ENCODE results near the gene PDE4B.
"Not testable (repeated sequence)": the region's sequence is repeated elsewhere in the genome, so short reads cannot be mapped to it uniquely, and the experiment has no call there.

DNA sequence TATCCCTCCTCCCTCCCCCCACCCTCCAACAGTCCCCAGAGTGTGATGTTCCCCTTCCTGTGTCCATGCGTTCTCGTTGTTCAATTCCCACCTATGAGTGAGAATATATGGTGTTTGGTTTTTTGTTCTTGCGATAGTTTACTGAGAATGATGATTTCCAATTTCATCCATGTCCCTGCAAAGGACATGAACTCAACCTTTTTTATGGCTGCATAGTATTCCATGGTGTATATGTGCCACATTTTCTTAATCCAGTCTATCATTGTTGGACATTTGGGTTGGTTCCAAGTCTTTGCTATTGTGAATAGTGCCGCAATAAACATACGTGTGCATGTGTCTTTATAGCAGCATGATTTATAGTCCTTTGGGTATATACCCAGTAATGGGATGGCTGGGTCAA, 311.4 kb downstream of the PDE4B start:
- TF ChIP-seq, protein P1, sequence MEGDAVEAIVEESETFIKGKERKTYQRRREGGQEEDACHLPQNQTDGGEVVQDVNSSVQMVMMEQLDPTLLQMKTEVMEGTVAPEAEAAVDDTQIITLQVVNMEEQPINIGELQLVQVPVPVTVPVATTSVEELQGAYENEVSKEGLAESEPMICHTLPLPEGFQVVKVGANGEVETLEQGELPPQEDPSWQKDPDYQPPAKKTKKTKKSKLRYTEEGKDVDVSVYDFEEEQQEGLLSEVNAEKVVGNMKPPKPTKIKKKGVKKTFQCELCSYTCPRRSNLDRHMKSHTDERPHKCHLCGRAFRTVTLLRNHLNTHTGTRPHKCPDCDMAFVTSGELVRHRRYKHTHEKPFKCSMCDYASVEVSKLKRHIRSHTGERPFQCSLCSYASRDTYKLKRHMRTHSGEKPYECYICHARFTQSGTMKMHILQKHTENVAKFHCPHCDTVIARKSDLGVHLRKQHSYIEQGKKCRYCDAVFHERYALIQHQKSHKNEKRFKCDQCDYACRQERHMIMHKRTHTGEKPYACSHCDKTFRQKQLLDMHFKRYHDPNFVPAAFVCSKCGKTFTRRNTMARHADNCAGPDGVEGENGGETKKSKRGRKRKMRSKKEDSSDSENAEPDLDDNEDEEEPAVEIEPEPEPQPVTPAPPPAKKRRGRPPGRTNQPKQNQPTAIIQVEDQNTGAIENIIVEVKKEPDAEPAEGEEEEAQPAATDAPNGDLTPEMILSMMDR (IDR thresholded peaks at IDR 0.05; ENCODE audit: poor library complexity, severe bottlenecking), result not testable (repeated sequence)
- TF ChIP-seq EZH2 (IDR thresholded peaks at IDR 0.05; ENCODE audit: borderline replicate concordance, insufficient read depth, low read length, poor library complexity, severe bottlenecking), result not testable (repeated sequence)

All from neural cell (in vitro differentiated cells).